A673 (cell line): ENCODE results near the gene ITIH5.

Source experiments
- CTCF ChIP-seq: fragments of 300-800, 200-600 bp; sonication (generic); conservative IDR thresholded peaks from 2 replicates; pipeline ENCODE4 v1.5.1; 2017; ENCODE audit warnings: low read depth, mild to moderate bottlenecking, antibody characterized with exemption, low read length, moderate library complexity, mixed read lengths
- EZH2 ChIP-seq: fragments of 200-600 bp; sonication (generic); IDR thresholded peaks from 2 replicates; pipeline ENCODE4 v1.6.1; 2017; ENCODE audit warnings: borderline replicate concordance, low read depth, mild to moderate bottlenecking, mixed read lengths, antibody characterized with exemption, low read length; ENCODE audit not compliant: poor library complexity, severe bottlenecking

GRCh38 chr10:7701158-7701742 lies 34.5 kb upstream of the ITIH5 start:
- TF ChIP-seq CTCF (no peak), EZH2 (no peak)
